HepG2 (cell line): ENCODE measurements around the gene THADA. TPM values are rescaled to one million over a fixed set of nuclear protein-coding genes. Genes with fewer than 3 reads are reported as not detected.

Experiments
- ATF7 ChIP-seq, 2 experiments: fragments of 450-650 bp in 1 of 2; sonication (generic) in 1 of 2; formaldehyde crosslinking in 1 of 2; IDR thresholded peaks; 2 replicates each; pipeline versions ENCODE4 v1.4.0 to v1.6.1; 2016 to 2020; ENCODE audit warnings: antibody characterized with exemption in 1 of 2, mild to moderate bottlenecking in 1 of 2, missing genetic modification reagents in 1 of 2
- KDM5B ChIP-seq: sonication (generic); formaldehyde crosslinking; IDR thresholded peaks from 2 replicates; pipeline ENCODE4 v1.4.0; 2020; ENCODE audit warnings: missing genetic modification reagents, mild to moderate bottlenecking, borderline replicate concordance
- SPEN ChIP-seq: sonication (generic); formaldehyde crosslinking; IDR thresholded peaks from 2 replicates; pipeline ENCODE4 v1.5.1; 2020; ENCODE audit warnings: low read depth, mild to moderate bottlenecking, missing genetic modification reagents
- ZNF138 ChIP-seq: sonication (generic); formaldehyde crosslinking; IDR thresholded peaks from 2 replicates; pipeline ENCODE4 v1.5.0; 2020; ENCODE audit warnings: mild to moderate bottlenecking, low read depth, missing genetic modification reagents
- polyA plus RNA-seq, 8 experiments: library from polyadenylated mRNA; depleted of rRNA in 3 of 8; stranded (reverse) in 7 of 8; unstranded in 1 of 8; fragments of >200 nt; fragmentation: Illumina TruSeq in 4 of 8; extraction: Trizol in 4 of 8; gene quantifications; 2 replicates each; pipeline versions ENCODE4 v1.2.1 to v1.2.3, GENCODE V29; 2011 to 2016; ENCODE audit warnings: low read depth in 4 of 8, missing spikeins in 1 of 8, mixed read lengths in 1 of 8; ENCODE audit not compliant: insufficient read depth in 1 of 8
- total RNA-seq, 5 experiments: library from RNA; depleted of rRNA; stranded (reverse); fragments of >200 nt; fragmentation: Illumina TruSeq; extraction: Trizol; gene quantifications; 2 replicates each; pipeline ENCODE4 v1.2.3, GENCODE V29; 2016; ENCODE audit warnings: low read depth in 1 of 5
- TF ChIP-seq, protein P1 (sequence below): sonication (generic); formaldehyde crosslinking; IDR thresholded peaks from 2 replicates; pipeline ENCODE4 v1.5.0; 2020; ENCODE audit warnings: mild to moderate bottlenecking, missing genetic modification reagents, moderate library complexity
- TF ChIP-seq, protein P2 (sequence below): sonication (generic); formaldehyde crosslinking; IDR thresholded peaks from 2 replicates; pipeline ENCODE4 v1.4.0; 2020; ENCODE audit warnings: missing genetic modification reagents; ENCODE audit errors: not compliant biosample characterization
- TF ChIP-seq, protein P3 (sequence below), 2 experiments: sonication (generic) in 1 of 2; formaldehyde crosslinking in 1 of 2; IDR thresholded peaks; 2 replicates each; pipeline versions ENCODE4 v1.5.1 to v1.6.1; 2011 to 2020; ENCODE audit warnings: borderline replicate concordance in 1 of 2, low read depth in 1 of 2, low read length in 1 of 2, mild to moderate bottlenecking in 1 of 2, missing genetic modification reagents in 1 of 2, moderate library complexity in 1 of 2

The THADA gene
- total and polyA plus RNA-seq, 2 of the 13 experiments (the other 11 are each of a cell fraction or from before 2014, with no cell fraction given) = 12.7 to 21.7 TPM

DNA sequence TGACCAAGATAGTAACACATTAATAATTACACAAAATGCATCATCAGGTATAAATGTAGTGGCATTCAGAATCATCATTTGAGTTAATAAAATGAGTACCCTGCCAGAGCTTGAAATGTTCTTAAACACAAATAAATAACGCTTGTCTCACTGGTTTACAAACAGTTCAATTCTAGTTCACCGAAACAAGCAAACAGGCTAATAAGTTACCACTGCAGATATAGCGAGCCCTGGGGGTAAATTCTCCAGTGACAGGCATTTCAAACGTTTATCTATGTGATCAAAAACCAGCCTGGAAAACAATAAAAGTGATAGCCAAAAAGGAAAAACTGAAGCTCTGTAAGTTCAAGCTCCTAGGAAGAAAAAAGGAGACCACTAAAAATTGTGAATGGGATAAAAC, 152.6 kb downstream of the THADA start (continued):
- TF ChIP-seq, protein P1, sequence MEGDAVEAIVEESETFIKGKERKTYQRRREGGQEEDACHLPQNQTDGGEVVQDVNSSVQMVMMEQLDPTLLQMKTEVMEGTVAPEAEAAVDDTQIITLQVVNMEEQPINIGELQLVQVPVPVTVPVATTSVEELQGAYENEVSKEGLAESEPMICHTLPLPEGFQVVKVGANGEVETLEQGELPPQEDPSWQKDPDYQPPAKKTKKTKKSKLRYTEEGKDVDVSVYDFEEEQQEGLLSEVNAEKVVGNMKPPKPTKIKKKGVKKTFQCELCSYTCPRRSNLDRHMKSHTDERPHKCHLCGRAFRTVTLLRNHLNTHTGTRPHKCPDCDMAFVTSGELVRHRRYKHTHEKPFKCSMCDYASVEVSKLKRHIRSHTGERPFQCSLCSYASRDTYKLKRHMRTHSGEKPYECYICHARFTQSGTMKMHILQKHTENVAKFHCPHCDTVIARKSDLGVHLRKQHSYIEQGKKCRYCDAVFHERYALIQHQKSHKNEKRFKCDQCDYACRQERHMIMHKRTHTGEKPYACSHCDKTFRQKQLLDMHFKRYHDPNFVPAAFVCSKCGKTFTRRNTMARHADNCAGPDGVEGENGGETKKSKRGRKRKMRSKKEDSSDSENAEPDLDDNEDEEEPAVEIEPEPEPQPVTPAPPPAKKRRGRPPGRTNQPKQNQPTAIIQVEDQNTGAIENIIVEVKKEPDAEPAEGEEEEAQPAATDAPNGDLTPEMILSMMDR (CRISPR knock-in tag) = no peak
- TF ChIP-seq KDM5B (CRISPR knock-in tag) = no peak
- TF ChIP-seq ZNF138 (CRISPR knock-in tag) = no peak
- TF ChIP-seq, protein P2, sequence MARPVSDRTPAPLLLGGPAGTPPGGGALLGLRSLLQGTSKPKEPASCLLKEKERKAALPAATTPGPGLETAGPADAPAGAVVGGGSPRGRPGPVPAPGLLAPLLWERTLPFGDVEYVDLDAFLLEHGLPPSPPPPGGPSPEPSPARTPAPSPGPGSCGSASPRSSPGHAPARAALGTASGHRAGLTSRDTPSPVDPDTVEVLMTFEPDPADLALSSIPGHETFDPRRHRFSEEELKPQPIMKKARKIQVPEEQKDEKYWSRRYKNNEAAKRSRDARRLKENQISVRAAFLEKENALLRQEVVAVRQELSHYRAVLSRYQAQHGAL (CRISPR knock-in tag) = no peak
- no peak for TF ChIP-seq ATF7 (IDR thresholded peaks at IDR 0.05)
- TF ChIP-seq ATF7 (CRISPR knock-in tag; IDR thresholded peaks at IDR 0.05) = no peak
- TF ChIP-seq SPEN (CRISPR knock-in tag) = no peak
- TF ChIP-seq, protein P3, sequence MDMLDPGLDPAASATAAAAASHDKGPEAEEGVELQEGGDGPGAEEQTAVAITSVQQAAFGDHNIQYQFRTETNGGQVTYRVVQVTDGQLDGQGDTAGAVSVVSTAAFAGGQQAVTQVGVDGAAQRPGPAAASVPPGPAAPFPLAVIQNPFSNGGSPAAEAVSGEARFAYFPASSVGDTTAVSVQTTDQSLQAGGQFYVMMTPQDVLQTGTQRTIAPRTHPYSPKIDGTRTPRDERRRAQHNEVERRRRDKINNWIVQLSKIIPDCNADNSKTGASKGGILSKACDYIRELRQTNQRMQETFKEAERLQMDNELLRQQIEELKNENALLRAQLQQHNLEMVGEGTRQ (IDR thresholded peaks at IDR 0.05; ENCODE audit: low read depth, low read length) = no peak
- TF ChIP-seq, protein P3 (CRISPR knock-in tag; IDR thresholded peaks at IDR 0.05; ENCODE audit: borderline replicate concordance) = no peak
- TF ChIP-seq, all 625 proteins: peak for 0
